OCI-M2 (cell line): ENCODE data around the gene ASB13.

Experiments
- DNase-seq: peaks from one replicate; lab custom pipeline; 2025; ENCODE audit not compliant: unreplicated experiment; lab: John Stamatoyannopoulos, UW

Gene ASB13, protein sequence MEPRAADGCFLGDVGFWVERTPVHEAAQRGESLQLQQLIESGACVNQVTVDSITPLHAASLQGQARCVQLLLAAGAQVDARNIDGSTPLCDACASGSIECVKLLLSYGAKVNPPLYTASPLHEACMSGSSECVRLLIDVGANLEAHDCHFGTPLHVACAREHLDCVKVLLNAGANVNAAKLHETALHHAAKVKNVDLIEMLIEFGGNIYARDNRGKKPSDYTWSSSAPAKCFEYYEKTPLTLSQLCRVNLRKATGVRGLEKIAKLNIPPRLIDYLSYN

GRCh38 chr10:5666008-5666840, at the start of gene ASB13:
Gene ASB13, minus strand, starts transcription at chr10:5666595. Its CDS starts 44 bp downstream, at chr10:5666551.
- no peak for DNase-seq

GRCh38 chr10:5711642-5712041, 45.2 kb upstream of the ASB13 start:
- DNase-seq = no peak

DNA sequence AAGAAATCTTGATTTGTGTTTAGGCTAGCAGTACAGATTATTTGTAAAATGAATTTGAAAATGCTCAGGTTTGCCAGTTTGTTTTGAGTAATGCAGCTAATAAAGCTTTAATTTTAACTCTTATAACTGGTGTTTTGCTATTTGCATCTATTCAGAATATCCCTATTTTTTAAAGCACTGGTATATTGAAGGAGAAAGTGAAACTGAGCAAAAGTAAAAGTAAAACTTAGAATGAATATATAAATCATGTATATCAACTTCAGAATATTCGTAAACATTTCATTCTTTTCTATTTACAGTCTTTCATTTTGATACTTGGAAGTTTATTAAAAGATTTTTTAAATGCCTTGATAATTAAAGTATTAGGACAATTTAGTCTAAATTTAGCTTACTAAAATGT, 44.5 kb upstream of the ASB13 start:
- no peak for DNase-seq

DNA sequence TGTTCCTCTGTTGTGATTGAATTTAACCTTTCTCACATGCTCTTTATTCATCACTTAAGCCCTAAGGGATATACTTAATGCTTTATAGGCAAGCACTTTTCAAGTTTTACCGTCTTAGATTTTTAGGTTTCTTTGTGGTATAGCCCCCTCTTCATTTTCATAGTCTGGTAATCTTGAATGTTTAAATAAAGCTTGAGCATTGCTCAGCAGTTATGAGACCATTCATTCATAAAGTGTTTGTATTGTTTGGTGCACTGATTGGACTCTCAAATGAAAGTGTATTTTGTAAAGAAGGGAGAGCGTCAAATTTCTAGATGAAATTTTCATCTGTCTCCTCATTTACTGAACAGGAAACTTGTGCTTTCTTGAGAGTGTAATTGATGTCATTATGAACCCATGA, 43.5 kb upstream of the ASB13 start:
- DNase-seq = no peak

DNA sequence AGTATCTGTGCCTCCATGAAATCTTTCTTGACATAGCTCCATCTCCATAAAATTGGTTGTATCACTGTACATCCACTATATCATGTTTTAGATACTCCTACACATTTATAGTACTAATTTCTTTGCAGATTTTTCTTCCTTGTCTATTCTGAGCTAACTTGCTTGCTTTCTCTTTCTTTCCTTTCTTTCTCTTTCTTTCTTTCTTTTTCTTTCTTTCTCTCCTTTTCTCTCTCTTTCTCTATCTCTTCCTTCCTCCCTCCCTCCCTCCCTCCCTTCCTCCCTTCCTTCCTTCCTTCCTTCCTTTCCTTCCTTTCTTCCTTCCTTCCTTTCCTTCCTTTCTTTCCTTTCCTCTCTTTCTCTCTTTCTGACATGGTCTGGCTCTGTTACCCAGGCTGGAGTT, 42.0 kb upstream of the ASB13 start:
- no peak for DNase-seq

GRCh38 chr10:5698062-5698461, 31.7 kb upstream of the ASB13 start:
- no peak for DNase-seq

- DNase-seq = no peak
These were observed 30.9 kb upstream of the ASB13 start for GRCh38 chr10:5697342-5697741.

- DNase-seq = no peak
These were observed 28.2 kb upstream of the ASB13 start for GRCh38 chr10:5694573-5694972.

- DNase-seq = no peak
These were observed 26.3 kb upstream of the ASB13 start for GRCh38 chr10:5692461-5693358.

DNA sequence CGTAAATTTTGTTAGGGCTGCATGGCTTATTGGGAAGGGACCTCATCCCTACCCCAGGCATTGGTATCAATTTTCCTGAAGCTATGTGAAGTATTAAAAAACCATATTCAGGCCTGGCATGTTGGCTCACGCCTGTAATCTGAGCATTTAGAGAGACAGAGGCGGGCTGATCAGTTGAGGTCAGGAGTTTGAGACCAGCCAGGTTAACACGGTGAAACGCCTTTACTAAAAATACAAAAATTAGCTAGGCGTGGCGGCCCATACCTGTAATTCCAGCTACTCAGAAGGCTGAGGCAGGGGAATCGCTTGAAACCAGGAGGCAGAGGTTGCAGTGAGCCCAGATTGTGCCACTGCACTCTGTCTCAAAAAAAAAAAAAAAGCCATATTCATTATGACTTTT, 25.4 kb upstream of the ASB13 start:
- no peak for DNase-seq

DNA sequence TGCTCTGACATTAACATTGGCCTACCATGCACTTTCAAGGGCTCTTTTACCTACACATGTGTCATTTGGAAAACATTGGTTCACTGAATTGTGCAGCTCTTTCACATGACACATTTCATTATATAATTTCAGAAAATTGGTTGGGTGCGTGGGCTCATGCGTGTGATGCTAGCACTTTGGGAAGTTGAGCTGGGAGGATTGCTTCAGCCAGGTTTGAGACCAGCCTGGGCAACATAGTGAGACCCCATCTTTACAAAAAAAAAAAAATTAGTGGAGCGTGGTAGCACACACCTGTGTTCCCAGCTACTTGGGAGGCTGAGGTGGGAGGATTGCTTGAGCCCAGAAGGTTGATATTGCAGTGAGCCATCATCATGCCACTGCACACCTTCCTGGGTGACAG, 22.2 kb upstream of the ASB13 start:
- DNase-seq = no peak

- no peak for DNase-seq
These were observed 19.4 kb upstream of the ASB13 start for GRCh38 chr10:5685764-5686240.

DNA sequence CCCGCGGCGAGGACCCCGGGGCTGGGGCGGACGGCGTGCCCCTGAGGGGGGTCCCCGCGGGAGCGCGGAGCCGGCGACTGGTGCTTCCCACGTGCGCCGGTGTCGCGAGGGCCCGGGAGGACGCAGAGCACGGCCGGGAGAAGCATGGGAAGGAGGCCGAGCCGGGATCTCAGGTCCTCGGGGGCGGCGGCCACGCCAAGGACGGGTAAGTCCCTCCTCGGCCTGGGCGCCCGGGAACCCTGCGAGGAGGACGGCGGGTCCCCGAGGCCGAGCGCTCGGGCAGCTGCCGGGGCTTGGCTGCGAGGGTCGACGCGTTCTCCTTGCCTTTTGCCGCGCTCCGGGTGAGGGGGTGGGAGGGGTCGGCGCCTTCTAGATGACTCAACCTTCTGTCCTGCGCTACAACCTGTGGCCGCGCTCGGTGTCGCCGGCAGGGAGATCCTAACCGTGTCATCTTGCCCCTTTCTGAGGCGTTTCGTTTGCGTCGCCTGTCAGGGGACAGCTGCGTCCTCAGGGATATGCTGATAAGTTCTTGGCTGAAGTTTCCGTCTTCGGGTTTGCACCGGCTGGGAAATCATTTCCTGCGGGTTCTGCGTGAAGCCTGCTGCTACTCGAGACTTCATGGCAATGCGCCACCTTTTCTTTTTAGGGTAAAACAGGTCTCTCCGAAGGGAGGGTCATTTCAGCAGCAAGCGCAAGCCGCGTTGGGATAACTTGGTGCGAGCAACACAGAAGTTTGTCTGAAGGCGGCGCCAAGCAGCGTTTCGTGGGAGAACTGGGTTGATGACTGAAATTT, 18.8 kb upstream of the ASB13 start:
- no peak for DNase-seq

- peak; percentile 78 for DNase-seq
These were observed 18.0 kb upstream of the ASB13 start, which contains the start of gene TASOR2 for GRCh38 chr10:5684318-5684970. Gene TASOR2, plus strand, starts transcription at chr10:5684838. Its CDS starts 35,805 bp downstream, at chr10:5720643.

GRCh38 chr10:5683065-5683464, 16.7 kb upstream of the ASB13 start:
- DNase-seq = no peak

DNA sequence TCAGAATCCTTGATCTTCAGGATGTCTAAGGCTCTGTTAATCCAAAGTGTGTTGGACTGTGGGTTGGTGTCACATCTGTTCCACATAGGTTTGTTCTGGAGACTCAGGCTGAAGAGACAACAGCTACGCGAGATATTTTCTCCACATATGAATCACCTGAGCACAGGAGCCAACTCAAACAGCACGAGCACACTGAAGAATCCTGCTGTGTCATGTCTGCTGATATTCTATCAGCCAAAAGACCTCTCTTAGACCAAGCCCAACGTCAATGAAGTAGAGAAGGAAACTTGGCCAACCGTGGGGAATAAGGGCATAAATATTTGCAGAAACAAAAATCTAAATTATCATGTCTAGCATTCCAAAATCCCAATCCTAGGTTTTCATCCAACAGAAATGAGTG, 15.5 kb upstream of the ASB13 start:
- no peak for DNase-seq

DNA sequence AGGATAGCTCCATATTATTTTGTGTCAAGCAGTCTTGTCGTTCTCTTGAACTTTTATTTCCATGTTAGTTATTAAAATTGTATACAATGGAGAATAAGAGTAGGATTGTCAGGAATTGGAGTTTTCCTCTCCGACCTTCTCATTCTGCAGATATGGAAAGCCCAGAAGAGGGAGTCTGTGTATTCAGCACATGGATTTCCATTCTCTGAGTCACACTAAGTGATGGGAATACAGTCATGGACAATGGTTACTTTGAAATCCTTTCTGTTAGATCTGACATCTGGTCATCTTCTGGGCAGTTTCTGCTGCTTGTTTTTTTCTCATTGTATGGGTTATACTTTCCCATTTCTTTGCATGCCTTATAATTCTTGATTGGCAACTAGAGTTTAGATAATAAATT, 13.2 kb upstream of the ASB13 start:
- DNase-seq = no peak

GRCh38 chr10:5679037-5679435, 12.6 kb upstream of the ASB13 start:
- no peak for DNase-seq

GRCh38 chr10:5678397-5679036, 12.1 kb upstream of the ASB13 start:
- DNase-seq = no peak
